GM15510 (cell line): ENCODE measurements around the gene CCDC12.

ENCODE experiments used
- POLR2A ChIP-seq: IDR thresholded peaks from 3 replicates; pipeline ENCODE4 v1.6.1; 2011; ENCODE audit warnings: borderline replicate concordance; ENCODE audit not compliant: insufficient read length; ENCODE audit errors: extremely low read depth

CCDC12 gene

DNA sequence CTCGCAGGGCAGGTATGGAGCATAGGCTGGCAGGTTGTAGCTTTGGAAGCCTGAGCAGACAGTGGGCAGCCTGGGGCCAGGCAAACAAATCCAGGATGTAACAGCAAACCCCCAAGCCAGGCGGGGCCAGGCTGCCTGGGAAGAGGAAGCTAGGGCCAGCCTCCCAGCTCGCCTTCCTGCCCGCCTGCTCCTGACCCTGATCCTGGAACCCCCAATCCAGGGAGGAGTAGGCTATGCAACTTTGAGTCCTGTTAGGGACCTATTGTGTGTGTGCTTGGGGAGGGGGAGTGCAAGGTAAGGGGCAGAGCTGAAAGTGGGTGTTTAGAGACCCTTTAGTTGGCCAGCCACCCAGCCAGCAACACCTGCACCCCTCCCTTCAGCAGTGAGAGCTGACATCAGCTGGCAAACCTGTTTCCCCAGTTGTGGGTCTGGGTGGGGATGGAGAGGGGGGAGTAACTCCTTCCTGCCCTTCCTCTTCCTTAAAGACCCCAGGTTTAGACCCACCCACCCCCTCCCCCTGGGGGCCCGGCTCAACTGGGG is 5.5 kb upstream of the CCDC12 start:
- no peak for TF ChIP-seq POLR2A

GRCh38 chr3:46979958-46980497 is 3.5 kb upstream of the CCDC12 start:
- TF ChIP-seq POLR2A, result no peak

DNA sequence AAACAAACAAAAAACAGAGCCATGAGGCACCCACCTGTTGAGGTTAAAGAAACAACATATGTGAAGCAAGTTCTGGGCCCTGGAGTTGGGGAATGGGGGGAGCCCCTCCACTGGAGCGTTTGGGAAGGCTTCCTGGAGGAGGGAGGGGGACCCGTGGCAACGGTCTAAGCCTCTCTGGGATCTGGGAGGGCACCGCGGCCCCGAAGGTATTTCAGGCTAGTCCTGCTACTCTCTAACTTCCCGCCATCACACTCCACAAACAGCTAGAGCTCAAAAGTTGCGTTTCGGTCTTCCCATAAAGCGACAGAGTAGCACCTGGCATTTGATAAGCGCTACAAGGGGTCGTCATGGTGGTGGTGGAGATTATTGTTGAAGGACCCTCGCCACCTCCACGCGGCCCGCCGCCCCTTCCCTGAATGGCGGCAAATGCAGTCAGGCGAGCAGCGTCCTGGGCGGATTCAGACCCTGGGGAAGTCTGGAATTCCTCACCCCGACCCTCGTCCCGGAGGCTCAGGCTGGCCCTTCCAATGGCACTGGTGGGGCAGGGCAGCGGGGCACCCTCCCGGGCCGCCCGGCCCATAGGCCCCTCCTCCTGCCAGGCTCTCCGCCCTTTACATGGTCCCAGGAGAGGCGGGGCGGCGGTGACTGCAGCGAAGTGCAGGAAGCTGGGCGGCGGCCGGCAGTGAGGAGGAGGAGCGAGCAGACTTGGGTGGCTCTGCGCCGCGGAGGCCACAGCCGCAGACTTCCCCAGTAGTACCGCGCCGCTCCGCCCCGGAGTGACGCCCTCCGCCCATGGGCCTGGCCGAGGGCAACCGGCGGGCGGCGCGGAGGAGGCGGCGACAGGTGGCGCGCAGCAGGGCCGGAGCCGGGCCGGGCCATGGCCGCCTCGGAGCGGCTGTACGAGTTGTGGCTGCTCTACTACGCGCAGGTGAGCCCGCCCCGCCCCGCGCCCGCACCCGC is 2.7 kb upstream of the CCDC12 start, which contains the start of gene NBEAL2:
TSS of gene NBEAL2 (plus strand) at position 682 of the 960 bp plus-strand sequence. CDS start at position 878, 196 bp downstream.
- TF ChIP-seq POLR2A, result peak; percentile 80

DNA sequence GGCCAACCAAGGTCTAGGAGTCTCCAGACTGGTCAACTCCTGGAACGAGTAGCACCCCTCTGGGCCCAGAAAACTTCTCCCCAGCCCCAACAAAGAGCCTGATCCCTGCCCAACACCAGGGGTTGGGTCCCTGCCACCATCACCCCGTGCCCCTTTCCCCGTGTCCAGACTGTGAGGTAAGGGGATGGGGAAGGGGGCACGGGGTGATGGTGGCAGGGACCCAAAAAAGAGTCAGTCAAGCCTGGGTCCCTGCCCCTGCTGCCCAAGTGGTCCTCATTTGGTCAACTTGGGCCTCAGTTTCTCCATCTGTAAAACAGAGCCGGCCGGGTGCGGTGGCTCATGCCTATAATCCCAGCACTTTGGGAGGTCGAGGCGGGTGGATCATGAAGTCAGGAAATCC is 1.8 kb upstream of the CCDC12 start:
- no peak for TF ChIP-seq POLR2A

GRCh38 chr3:46977811-46978195 is 1.3 kb upstream of the CCDC12 start:
- no peak for TF ChIP-seq POLR2A

GRCh38 chr3:46974421-46975171 is 1.9 kb downstream of the CCDC12 start:
- no peak for TF ChIP-seq POLR2A

DNA sequence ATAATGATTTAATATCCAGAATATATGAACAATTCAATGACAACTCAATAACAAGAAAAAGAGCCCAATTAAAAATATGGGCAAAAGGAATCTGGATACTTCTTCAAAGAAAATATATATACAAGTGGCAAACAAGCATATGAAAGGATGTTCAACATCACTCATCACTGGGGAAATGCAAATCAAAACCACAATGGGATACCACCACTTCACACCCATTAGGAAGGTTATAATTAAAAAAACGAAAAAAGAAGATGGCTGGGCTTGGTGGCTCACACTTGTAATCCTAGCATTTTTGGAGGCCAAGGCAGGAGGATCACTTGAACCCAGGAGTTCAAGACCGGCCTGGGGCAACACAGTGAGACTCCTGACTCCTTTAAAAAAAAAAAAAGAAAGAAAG is 4.1 kb downstream of the CCDC12 start:
- no peak for TF ChIP-seq POLR2A

DNA sequence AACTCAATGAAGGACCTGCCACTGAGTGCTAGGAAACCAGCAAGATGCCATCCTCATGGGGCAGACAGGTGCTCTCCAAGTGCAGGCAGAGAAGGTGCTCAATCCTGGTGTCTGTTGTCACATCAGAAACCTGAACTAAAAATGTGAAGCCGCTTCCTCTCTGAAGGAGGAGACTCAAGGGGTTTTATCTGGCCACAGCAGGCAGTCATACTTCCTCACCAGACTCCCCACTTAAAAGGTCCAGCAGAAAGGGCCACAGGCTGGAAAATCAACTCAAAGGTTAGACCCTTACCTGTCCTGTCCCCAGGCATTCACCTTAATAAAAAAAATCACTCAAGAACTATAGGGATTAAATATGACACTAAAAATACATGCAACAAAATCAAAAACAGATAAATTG is 4.8 kb downstream of the CCDC12 start:
- no peak for TF ChIP-seq POLR2A

- no peak for TF ChIP-seq POLR2A
These were observed 5.4 kb downstream of the CCDC12 start for GRCh38 chr3:46971151-46971550.

DNA sequence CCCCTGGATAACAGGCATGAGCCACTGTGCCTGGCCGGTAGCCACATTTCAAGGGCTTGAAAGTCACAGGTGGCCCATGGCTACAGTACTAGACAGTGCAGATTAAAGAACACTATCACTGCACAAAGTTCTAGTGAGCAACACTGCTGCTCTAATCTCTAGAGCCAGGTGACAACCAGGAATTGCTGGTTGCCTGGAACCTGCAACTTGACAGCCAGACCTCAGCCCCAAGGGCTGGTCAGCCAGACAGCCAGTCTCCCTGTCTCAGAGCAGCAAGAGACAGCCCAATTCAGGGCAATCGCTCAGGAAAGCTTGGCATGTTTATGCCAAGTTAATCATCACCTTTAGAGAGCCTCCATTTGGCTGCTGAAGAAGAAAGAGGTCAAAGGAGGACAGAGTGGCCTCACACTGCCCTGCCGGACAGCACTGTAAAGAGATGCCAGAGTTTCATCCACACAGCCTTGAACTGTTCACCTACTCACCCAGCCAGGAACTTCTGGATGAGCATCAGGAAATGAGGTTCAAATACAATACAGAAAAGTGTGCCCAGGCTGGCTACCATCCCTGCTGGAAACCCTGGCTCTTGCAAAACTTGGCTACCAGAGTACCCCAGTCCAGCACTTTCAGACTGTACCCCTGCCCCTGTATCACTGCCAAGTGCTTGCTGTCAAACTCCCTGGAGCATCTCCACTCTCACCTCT is 6.0 kb downstream of the CCDC12 start:
- no peak for TF ChIP-seq POLR2A

DNA sequence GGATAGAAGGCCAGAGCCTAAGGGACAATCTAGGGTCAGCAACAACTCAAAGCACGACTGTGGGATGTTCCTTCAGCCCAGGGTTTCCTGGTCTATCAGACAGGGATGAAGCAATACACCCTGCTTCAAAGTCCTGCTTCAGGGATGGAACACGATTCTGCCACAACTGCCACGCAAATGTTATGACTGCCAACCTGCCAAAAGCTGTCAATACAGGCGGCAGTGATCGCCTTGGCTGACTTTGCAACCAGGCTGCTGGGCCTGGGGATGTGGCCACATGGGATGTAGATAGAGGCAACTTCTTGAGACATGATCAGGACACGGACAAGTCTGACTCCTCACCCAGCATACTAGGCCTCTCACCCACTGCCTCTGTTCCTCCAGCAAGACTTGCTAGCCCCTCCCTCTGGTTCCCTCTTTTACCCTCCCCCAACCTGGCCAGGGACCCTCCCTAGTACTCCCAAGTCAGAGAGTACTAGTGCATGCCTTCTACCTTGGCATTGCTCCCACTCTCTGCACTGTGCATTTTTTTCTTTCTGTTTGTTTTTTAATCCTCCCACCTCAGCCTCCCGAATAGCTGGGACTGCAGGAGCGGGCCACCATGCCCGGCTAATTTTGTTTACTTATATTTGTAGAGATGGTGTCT is 7.6 kb downstream of the CCDC12 start:
- TF ChIP-seq POLR2A, result no peak

DNA sequence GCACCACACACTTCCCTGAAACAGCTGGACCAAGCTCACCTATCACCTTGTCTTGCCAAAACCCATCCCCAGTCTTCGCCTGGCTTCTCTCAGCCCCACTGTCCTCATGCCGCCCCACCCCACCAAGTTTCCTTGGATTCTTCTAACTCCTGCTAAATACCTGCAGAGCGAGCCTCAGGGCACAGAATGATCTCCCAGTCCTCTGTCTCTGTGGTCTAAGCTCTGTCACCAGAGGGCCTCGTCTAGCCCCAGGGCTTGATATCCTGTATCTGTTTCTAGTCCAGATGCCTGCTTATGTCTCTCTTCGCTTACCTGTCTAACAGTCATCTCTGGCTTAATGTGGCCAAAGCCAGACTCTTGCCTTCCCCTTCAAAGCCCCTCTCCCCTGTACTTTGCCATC is 9.7 kb downstream of the CCDC12 start:
- no peak for TF ChIP-seq POLR2A

- TF ChIP-seq POLR2A, result no peak
These were observed 11.4 kb downstream of the CCDC12 start for GRCh38 chr3:46965151-46965550.

GRCh38 chr3:46962990-46963389 is 13.6 kb downstream of the CCDC12 start:
- no peak for TF ChIP-seq POLR2A
